Measurements from ENCODE around the gene RILP.
A peak's percentile ranks its signal among the peaks of the same experiment; 100 is the strongest.

- TF ChIP-seq ZNF384 (IDR thresholded peaks at IDR 0.05; ENCODE audit: borderline replicate concordance, low read depth, low read length): no peak
- TF ChIP-seq RBBP5 (conservative IDR thresholded peaks at IDR 0.05): no peak
- TF ChIP-seq TCF3 (IDR thresholded peaks at IDR 0.05; ENCODE audit: borderline replicate concordance, insufficient read depth, low read depth, low read length): no peak
- TF ChIP-seq EZH2 (IDR thresholded peaks at IDR 0.05; ENCODE audit: borderline replicate concordance, control insufficient read depth, low read depth, low read length): no peak
- no peak for TF ChIP-seq RAD21 (IDR thresholded peaks at IDR 0.05; ENCODE audit: insufficient read depth, low read depth, low read length)
- peak; percentile 73 for TF ChIP-seq POLR2A (IDR thresholded peaks at IDR 0.05; ENCODE audit: low read depth, low read length)
- TF ChIP-seq CTCF (IDR thresholded peaks at IDR 0.05 in 2 of 3, conservative IDR thresholded peaks at IDR 0.05 in 1 of 3; ENCODE audit: control insufficient read depth in 2 of 3, extremely low read depth in 1 of 3, insufficient read depth in 1 of 3, low read depth in 3 of 3, low read length in 3 of 3): no peak
- no peak for TF ChIP-seq REST (IDR thresholded peaks at IDR 0.05; ENCODE audit: low read depth, low read length)
- TF ChIP-seq SREBF2 (IDR thresholded peaks at IDR 0.05; ENCODE audit: low read length): no peak
- peak; percentile 60 for TF ChIP-seq MEF2B (IDR thresholded peaks at IDR 0.05; ENCODE audit: partially characterized antibody, poor library complexity, severe bottlenecking)
- TF ChIP-seq JUND (IDR thresholded peaks at IDR 0.05; ENCODE audit: low read depth, low read length): no peak
- no peak for TF ChIP-seq MYC (IDR thresholded peaks at IDR 0.05; ENCODE audit: insufficient read depth, insufficient read length, insufficient replicate concordance, low read length, severe bottlenecking)
Measured at GRCh38 chr17:1627982-1628855, 21.4 kb downstream of the RILP start, which contains the start of gene SLC43A2.

Measured in GM12878 (cell line).